Calu3 (cell line): ENCODE data around the gene SLX9. TPM values are rescaled to one million over a fixed set of nuclear protein-coding genes. Genes with fewer than 3 reads are reported as not detected.

ENCODE experiments used
- BruUV-seq: library from RNA; stranded (reverse); fragments of 400-500 nt; replicated peaks from 2 replicates; lab custom pipeline; 2021; lab: Mats Ljungman, UMichigan
- CTCF ChIA-PET: fragments of 300-600 bp; sonication (Branson Sonifier 250); formaldehyde crosslinking; loops from one replicate; lab custom pipeline; 2022; ENCODE audit warnings: antibody characterized with exemption; lab: Charles Lee
- DNase-seq: peaks from one replicate; pipeline ENCODE4 v3.0.0; 2022
- H3K27ac Mint-ChIP-seq: one replicate; pipeline ENCODE4 v1.8.0; 2022; ENCODE audit warnings: mixed read lengths; ENCODE audit not compliant: unreplicated experiment
- H3K27me3 Mint-ChIP-seq: one replicate; pipeline ENCODE4 v1.8.0; 2022; ENCODE audit warnings: mixed read lengths; ENCODE audit not compliant: unreplicated experiment
- H3K36me3 Mint-ChIP-seq: one replicate; pipeline ENCODE4 v1.8.0; 2022; ENCODE audit warnings: mild to moderate bottlenecking, moderate library complexity, mixed read lengths; ENCODE audit not compliant: insufficient read depth, unreplicated experiment
- H3K4me1 Mint-ChIP-seq: one replicate; pipeline ENCODE4 v1.8.0; 2022; ENCODE audit warnings: mild to moderate bottlenecking, low read depth, mixed read lengths; ENCODE audit not compliant: unreplicated experiment
- H3K4me3 Mint-ChIP-seq: one replicate; pipeline ENCODE4 v1.8.0; 2022; ENCODE audit warnings: mild to moderate bottlenecking, low read depth, moderate library complexity, mixed read lengths; ENCODE audit not compliant: unreplicated experiment
- H3K9me3 Mint-ChIP-seq: one replicate; pipeline ENCODE4 v1.8.0; 2022; ENCODE audit warnings: low read depth, mixed read lengths; ENCODE audit not compliant: unreplicated experiment
- intact Hi-C: fragments of 100-400 bp; cut with micrococcal nuclease; formaldehyde crosslinking; loops from one replicate; pipeline ENCODE4 v1.10.0; 2022; ENCODE audit not compliant: unreplicated experiment
- total RNA-seq: library from RNA; stranded (reverse); gene quantifications from 2 replicates; pipeline ENCODE4 v1.2.3, GENCODE V29; 2022
- TF ChIP-seq, protein P1 (sequence below): fragments of 200-600 bp; IDR thresholded peaks from one replicate; pipeline ENCODE4 v1.8.0; 2022; ENCODE audit warnings: antibody characterized with exemption; ENCODE audit not compliant: unreplicated experiment

Gene SLX9
- total RNA-seq, 1 experiment from 2014 or later: 24.6 TPM

DNA sequence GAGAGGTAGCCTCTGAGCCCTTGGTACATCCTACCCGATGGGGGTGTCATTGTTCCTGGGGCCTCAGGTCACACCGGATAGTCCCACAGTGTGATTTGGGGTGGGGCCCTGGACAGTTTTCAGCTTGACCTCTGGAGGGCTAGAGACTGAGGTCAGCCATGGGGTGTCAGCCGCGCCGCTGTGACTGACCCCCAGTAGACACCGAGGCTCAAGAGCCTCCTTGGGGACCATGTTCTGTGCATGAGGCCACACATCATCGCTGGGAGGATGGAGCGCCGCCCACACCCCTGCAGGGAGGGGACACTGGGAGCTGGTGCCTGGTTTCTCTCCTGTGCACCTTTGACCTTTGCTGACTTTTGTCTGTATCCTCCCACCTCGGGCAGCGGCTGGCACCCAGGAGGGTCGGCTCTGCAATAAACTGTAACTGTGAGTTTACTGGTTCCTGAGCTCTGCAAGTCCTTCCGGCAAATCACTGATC is 41.8 kb upstream of the SLX9 start:
- Mint-ChIP-seq H3K9me3 (no peaks in the 10 kb centered on the region), H3K36me3 (peaks cover 5% of the 10 kb centered on the region), H3K4me1 (no peaks in the 10 kb centered on the region), H3K27ac (no peak overlapping the region), H3K27me3 (peaks cover 23% of the 10 kb centered on the region), H3K4me3 (no peak overlapping the region)
- TF ChIP-seq, protein P1, sequence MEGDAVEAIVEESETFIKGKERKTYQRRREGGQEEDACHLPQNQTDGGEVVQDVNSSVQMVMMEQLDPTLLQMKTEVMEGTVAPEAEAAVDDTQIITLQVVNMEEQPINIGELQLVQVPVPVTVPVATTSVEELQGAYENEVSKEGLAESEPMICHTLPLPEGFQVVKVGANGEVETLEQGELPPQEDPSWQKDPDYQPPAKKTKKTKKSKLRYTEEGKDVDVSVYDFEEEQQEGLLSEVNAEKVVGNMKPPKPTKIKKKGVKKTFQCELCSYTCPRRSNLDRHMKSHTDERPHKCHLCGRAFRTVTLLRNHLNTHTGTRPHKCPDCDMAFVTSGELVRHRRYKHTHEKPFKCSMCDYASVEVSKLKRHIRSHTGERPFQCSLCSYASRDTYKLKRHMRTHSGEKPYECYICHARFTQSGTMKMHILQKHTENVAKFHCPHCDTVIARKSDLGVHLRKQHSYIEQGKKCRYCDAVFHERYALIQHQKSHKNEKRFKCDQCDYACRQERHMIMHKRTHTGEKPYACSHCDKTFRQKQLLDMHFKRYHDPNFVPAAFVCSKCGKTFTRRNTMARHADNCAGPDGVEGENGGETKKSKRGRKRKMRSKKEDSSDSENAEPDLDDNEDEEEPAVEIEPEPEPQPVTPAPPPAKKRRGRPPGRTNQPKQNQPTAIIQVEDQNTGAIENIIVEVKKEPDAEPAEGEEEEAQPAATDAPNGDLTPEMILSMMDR: no peak
- intact Hi-C loops: no loop called here
- CTCF ChIA-PET: no interaction called here
- no peak for DNase-seq
- no TSS peak for BruUV-seq

DNA sequence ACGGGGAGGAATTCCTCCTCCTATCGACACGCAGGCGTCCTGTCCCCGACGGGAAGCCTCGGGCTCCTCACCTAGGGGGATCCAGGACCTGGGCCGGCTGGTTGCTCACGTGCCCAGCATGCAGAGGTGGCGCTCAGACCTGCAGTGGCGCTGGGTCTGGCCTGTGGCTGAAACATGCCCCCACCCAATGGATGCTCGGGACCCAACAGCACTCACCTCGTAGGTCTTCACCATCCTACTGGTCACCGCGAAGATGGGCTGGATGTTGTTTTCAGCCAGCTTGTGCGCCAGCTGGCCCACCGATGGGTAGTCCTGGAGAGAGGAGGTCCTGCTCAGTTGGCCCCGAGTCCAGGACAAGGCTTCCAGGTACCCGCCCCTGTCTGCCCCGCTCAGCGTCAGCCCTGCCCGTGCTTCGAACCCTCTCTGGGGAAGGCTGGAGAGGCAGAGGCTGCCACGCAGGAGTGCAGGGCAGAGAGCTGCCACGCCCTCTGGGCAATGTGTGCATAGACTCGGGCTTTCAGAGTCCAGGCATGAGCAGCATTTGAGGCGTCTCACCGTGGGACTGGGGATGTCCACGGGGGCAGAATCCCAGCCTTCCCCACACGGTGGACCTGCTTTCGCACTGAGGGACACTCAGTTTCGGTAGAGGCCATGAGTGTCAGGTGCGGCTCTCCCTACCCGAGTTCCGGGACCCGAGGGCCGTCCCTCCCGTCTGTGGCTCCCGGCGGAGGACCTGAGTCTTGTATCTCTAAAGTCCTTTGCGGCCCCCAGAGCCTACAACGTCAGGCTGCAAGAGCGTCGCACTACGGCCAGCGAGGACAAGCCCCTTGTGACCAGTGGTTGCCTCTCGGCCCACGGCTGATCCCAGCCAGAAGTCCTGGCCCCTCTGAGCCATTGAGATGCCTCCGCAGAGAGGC is 40.7 kb upstream of the SLX9 start:
- Mint-ChIP-seq H3K4me1 (no peaks in the 10 kb centered on the region), H3K36me3 (peaks cover 5% of the 10 kb centered on the region), H3K4me3 (no peak overlapping the region), H3K27ac (no peak overlapping the region), H3K27me3 (peaks cover 23% of the 10 kb centered on the region), H3K9me3 (no peaks in the 10 kb centered on the region)
- intact Hi-C loops: no loop called here
- TF ChIP-seq, protein P1: no peak
- DNase-seq: no peak
- CTCF ChIA-PET: no interaction called here
- BruUV-seq: no TSS peak

DNA sequence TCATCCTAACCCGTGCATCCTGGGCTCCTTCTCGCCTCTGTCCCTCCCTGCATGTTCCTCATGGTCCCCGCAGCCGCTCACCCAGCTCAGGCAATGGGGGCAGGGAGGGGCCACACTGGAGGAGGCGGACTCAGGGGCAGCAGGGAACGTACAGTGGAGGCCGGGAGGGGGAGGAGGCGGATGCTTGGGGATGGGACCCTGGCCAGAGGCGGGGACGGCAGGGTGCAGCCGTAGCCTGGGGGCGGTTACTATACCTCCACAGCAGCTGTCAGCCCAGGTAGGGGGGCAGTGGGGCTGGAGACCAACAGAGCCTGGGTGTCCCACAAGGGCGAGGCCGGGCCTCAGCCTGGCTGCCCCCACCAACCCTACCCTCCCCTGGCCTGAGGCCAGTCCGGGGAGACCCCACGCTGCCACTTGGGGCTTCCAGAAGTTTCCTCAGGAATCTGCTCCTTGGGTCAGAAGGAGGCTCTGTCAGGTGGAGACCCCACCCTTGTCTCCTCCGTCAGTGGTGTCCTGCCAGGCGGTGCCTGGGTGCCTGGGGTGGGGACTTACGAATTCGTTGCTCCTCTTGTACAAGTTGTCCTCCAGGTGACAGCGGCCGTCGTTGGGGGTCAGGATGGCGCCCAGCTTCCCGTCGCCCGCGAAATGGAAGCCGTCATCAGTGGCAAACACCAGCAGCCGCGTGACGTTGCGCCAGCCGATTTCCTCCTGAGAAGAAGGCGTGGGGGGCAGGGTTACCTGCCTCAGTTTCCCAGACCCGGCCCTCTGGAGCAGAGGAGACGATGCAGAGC is 39.9 kb upstream of the SLX9 start:
- intact Hi-C loops: no loop called here
- CTCF ChIA-PET: no interaction called here
- DNase-seq: no peak
- no peak overlapping the region for H3K27ac Mint-ChIP-seq
- H3K27me3 Mint-ChIP-seq: peaks cover 27% of the 10 kb centered on the region
- H3K36me3 Mint-ChIP-seq: peaks cover 5% of the 10 kb centered on the region
- H3K4me3 Mint-ChIP-seq: no peak overlapping the region
- H3K4me1 Mint-ChIP-seq: no peaks in the 10 kb centered on the region
- H3K9me3 Mint-ChIP-seq: no peaks in the 10 kb centered on the region
- BruUV-seq: no TSS peak
- TF ChIP-seq, protein P1: no peak

DNA sequence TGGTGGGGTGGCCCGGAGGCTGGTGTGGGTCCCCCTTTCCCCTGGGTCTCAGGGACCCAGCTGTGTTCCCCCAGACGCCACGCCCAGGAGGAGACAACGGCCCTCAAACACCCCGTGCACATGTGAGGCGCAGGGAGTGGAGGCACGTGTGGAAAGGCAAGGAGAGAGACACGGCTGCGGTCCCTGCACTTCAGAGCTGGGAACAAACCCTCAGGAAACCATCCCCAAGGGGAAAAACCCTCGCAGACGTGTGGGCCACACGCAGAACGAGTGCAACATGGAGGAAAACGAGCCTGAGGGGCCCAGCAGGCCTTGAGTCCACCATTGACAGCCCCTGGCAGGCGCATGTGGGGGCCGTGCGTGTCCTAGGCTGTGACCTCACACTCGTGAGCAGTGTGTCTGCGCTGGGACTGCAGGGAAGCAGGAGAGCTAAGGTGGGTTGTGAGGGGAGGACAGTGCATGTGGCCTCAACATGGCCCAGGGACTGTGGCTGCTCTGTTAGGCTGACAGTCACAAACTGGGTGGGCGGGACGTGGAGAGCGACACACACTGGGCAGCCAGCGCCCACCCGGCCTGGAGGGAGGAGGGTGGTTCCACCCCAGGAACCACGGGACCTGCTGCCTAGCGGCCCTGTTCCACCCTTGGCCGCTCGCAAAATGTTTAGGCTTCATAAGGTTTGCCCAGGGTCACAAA is 39.1 kb upstream of the SLX9 start:
- no peak for DNase-seq
- Mint-ChIP-seq H3K9me3 (no peaks in the 10 kb centered on the region), H3K36me3 (peaks cover 5% of the 10 kb centered on the region), H3K27me3 (peaks cover 33% of the 10 kb centered on the region), H3K4me3 (no peak overlapping the region), H3K27ac (no peak overlapping the region), H3K4me1 (no peaks in the 10 kb centered on the region)
- no TSS peak for BruUV-seq
- TF ChIP-seq, protein P1: no peak
- intact Hi-C loops: no loop called here
- CTCF ChIA-PET: interaction anchor here (0.6 kb wide), 1 partner anchor 56 kb away, joined by 4 read pairs; no protein-coding TSS in a partner anchor
